Prostate gland (tissue), 2 donors: ENCODE data around the gene MRPL50.

Experiments
- POLR2A ChIP-seq: fragments of 450-650 bp; IDR thresholded peaks from one replicate; pipeline ENCODE4 v1.6.1; 2016; ENCODE audit warnings: antibody characterized with exemption, mild to moderate bottlenecking
- TF ChIP-seq, protein P1 (sequence below), 4 experiments: fragments of 200-600 bp in 2 of 4; fragments of 450-650 bp in 2 of 4; sonication (generic) in 2 of 4; IDR thresholded peaks; 1 replicate in 3 of 4; 2 replicates in 1 of 4; pipeline ENCODE4 v1.5.1; 2016 to 2019; ENCODE audit warnings: antibody characterized with exemption in 4 of 4, mild to moderate bottlenecking in 2 of 4, moderate library complexity in 2 of 4

DNA sequence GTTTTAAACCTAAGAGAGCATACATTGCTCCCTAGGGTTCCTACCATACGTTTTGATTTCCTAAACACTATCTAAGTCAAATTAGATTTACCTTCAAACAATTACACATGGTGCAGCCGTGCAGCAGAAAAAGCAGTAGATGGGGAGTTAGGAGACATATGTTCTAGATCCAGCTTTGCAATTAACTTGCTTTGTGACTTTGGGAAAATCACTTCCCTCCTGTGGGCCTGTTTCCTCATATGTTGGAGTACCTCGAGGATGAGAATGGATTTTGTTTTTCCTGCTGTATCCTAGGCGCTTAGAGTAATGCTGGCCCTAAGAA, 711 bp downstream of the MRPL50 start:
- TF ChIP-seq, protein P1, sequence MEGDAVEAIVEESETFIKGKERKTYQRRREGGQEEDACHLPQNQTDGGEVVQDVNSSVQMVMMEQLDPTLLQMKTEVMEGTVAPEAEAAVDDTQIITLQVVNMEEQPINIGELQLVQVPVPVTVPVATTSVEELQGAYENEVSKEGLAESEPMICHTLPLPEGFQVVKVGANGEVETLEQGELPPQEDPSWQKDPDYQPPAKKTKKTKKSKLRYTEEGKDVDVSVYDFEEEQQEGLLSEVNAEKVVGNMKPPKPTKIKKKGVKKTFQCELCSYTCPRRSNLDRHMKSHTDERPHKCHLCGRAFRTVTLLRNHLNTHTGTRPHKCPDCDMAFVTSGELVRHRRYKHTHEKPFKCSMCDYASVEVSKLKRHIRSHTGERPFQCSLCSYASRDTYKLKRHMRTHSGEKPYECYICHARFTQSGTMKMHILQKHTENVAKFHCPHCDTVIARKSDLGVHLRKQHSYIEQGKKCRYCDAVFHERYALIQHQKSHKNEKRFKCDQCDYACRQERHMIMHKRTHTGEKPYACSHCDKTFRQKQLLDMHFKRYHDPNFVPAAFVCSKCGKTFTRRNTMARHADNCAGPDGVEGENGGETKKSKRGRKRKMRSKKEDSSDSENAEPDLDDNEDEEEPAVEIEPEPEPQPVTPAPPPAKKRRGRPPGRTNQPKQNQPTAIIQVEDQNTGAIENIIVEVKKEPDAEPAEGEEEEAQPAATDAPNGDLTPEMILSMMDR (IDR thresholded peaks at IDR 0.05): no peak
- no peak for TF ChIP-seq POLR2A
